HEK293 (cell line): Measurements from ENCODE around the gene USP9Y.

Experiments used
- CTCF ChIP-seq: fragments of 450-650 bp; formaldehyde crosslinking; IDR thresholded peaks from 2 replicates; pipeline ENCODE4 v1.5.1; 2016; ENCODE audit warnings: missing biosample characterization, missing genetic modification characterization
- KLF1 ChIP-seq: fragments of 450-650 bp; formaldehyde crosslinking; IDR thresholded peaks from 2 replicates; pipeline ENCODE4 v1.5.1; 2016; ENCODE audit warnings: missing biosample characterization, missing genetic modification characterization
- YY1 ChIP-seq: fragments of 450-650 bp; formaldehyde crosslinking; IDR thresholded peaks from 2 replicates; pipeline ENCODE4 v1.5.1; 2018; ENCODE audit warnings: missing biosample characterization, missing genetic modification characterization
- ZFP3 ChIP-seq: fragments of 450-650 bp; formaldehyde crosslinking; IDR thresholded peaks from 2 replicates; pipeline ENCODE4 v1.5.1; 2016; ENCODE audit warnings: low read depth, missing biosample characterization, missing genetic modification characterization
- ZFP37 ChIP-seq: fragments of 450-650 bp; formaldehyde crosslinking; IDR thresholded peaks from 2 replicates; pipeline ENCODE4 v1.5.1; 2016; ENCODE audit warnings: missing biosample characterization, missing genetic modification characterization
- ZNF10 ChIP-seq: fragments of 450-650 bp; formaldehyde crosslinking; IDR thresholded peaks from 2 replicates; pipeline ENCODE4 v1.5.1; 2017; ENCODE audit warnings: missing biosample characterization, missing genetic modification characterization
- ZNF18 ChIP-seq: fragments of 450-650 bp; formaldehyde crosslinking; IDR thresholded peaks from 2 replicates; pipeline ENCODE4 v1.5.1; 2016; ENCODE audit warnings: missing biosample characterization, missing genetic modification characterization
- ZNF184 ChIP-seq: fragments of 450-650 bp; IDR thresholded peaks from 2 replicates; pipeline ENCODE4 v1.5.1; 2018; ENCODE audit warnings: missing biosample characterization, mild to moderate bottlenecking, missing genetic modification characterization
- ZNF239 ChIP-seq: fragments of 450-650 bp; formaldehyde crosslinking; IDR thresholded peaks from 2 replicates; pipeline ENCODE4 v1.5.1; 2016; ENCODE audit warnings: missing biosample characterization, missing genetic modification characterization
- ZNF274 ChIP-seq, 2 experiments: fragments of 200-500 bp in 1 of 2; fragments of 450-650 bp in 1 of 2; sonication (Bioruptor generic) in 1 of 2; formaldehyde crosslinking in 1 of 2; IDR thresholded peaks; 2 replicates each; pipeline versions ENCODE4 v1.5.1 to v1.6.1; 2014 to 2016; ENCODE audit warnings: borderline replicate concordance in 1 of 2, inconsistent platforms in 1 of 2, low read length in 1 of 2, missing biosample characterization in 1 of 2, missing genetic modification characterization in 1 of 2
- ZNF311 ChIP-seq: fragments of 450-650 bp; formaldehyde crosslinking; IDR thresholded peaks from 2 replicates; pipeline ENCODE4 v1.5.1; 2017; ENCODE audit warnings: missing biosample characterization, missing genetic modification characterization, borderline replicate concordance
- ZNF398 ChIP-seq: fragments of 450-650 bp; formaldehyde crosslinking; IDR thresholded peaks from 2 replicates; pipeline ENCODE4 v1.5.1; 2017; ENCODE audit warnings: missing biosample characterization, missing genetic modification characterization
- ZNF501 ChIP-seq: fragments of 450-650 bp; formaldehyde crosslinking; IDR thresholded peaks from 2 replicates; pipeline ENCODE4 v1.5.1; 2016; ENCODE audit warnings: missing biosample characterization, missing genetic modification characterization
- ZNF560 ChIP-seq: fragments of 450-650 bp; formaldehyde crosslinking; IDR thresholded peaks from 2 replicates; pipeline ENCODE4 v1.5.1; 2017; ENCODE audit warnings: missing biosample characterization, missing genetic modification characterization, borderline replicate concordance

GRCh38 chrY:12826791-12827190, 125.8 kb downstream of the USP9Y start:
- TF ChIP-seq CTCF: no peak
- TF ChIP-seq ZNF10 (tag by site-specific recombination): no peak
- no peak for TF ChIP-seq ZFP3 (tag by site-specific recombination)
- no peak for TF ChIP-seq YY1
- no peak for TF ChIP-seq ZNF560
- no peak for TF ChIP-seq ZNF311 (tag by site-specific recombination)
- no peak for TF ChIP-seq ZNF274 (IDR thresholded peaks at IDR 0.05; ENCODE audit: low read length)
- no peak for TF ChIP-seq ZNF274 (tag by site-specific recombination; IDR thresholded peaks at IDR 0.05; ENCODE audit: borderline replicate concordance)
- TF ChIP-seq ZNF18: no peak
- no peak for TF ChIP-seq KLF1
- no peak for TF ChIP-seq ZFP37 (tag by site-specific recombination)
- no peak for TF ChIP-seq ZNF398 (tag by site-specific recombination)
- no peak for TF ChIP-seq ZNF239 (tag by site-specific recombination)
- TF ChIP-seq ZNF184: no peak
- TF ChIP-seq ZNF501: no peak
